Measurements from ENCODE around the gene GNAQ. TPM values are rescaled to one million over a fixed set of nuclear protein-coding genes. Genes with fewer than 3 reads are reported as not detected.

Gene GNAQ
- total and polyA plus RNA-seq, 2 experiments from 2014 or later = 25.7 to 47.9 TPM

DNA sequence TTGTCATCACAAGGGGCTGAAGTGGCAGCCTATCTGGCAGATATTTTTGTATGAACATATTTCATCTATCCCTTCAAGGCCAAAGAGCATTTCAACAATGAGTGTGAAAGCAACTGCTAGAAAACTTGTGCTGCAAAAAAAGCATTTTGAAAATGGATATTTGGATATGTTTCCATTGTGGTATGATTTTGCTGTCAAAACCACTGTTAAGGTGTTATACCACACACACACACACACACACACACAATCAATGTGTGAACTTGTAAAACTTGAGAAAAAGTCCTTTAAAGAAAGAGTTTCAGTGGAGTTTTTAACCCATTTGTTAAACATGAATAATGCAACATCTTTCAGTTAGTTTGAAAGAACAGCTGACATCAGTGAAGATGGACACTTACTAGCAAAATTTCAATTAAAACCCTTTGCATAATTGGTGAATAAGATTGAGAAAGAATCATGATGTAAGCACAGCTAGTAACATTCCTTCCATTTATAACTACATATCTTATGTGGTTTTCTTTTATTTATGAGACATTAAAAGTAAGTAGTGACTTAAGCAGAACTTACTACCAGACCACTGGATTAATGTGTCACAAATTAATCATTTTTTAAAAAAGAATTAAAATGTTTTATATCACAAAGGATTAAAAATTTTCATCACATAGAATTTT, 200.9 kb downstream of the GNAQ start:
- H2AFZ ChIP-seq = no peak overlapping the region
- H3K27ac ChIP-seq = no peak overlapping the region
- H3K4me2 ChIP-seq = no peak overlapping the region
- no peaks in the 10 kb centered on the region for H3K36me3 ChIP-seq (replicated peaks; ENCODE audit: insufficient read depth, low read depth)
- H3K79me2 ChIP-seq = peaks cover 55% of the 10 kb centered on the region
- TF ChIP-seq EZH2phosphoT487 (IDR thresholded peaks at IDR 0.05; ENCODE audit: low read depth, severe bottlenecking, unreplicated experiment) (no peak), EZH2 (IDR thresholded peaks at IDR 0.05; ENCODE audit: borderline replicate concordance) (no peak)
- TF ChIP-seq, protein P1, sequence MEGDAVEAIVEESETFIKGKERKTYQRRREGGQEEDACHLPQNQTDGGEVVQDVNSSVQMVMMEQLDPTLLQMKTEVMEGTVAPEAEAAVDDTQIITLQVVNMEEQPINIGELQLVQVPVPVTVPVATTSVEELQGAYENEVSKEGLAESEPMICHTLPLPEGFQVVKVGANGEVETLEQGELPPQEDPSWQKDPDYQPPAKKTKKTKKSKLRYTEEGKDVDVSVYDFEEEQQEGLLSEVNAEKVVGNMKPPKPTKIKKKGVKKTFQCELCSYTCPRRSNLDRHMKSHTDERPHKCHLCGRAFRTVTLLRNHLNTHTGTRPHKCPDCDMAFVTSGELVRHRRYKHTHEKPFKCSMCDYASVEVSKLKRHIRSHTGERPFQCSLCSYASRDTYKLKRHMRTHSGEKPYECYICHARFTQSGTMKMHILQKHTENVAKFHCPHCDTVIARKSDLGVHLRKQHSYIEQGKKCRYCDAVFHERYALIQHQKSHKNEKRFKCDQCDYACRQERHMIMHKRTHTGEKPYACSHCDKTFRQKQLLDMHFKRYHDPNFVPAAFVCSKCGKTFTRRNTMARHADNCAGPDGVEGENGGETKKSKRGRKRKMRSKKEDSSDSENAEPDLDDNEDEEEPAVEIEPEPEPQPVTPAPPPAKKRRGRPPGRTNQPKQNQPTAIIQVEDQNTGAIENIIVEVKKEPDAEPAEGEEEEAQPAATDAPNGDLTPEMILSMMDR (IDR thresholded peaks at IDR 0.05; ENCODE audit: poor library complexity) = no peak
- H3K9me3 ChIP-seq (ENCODE audit: low read depth) = no peaks in the 10 kb centered on the region
- peaks cover 20% of the 10 kb centered on the region for H3K4me1 ChIP-seq (ENCODE audit: insufficient read depth)
- H3K27me3 ChIP-seq = no peaks in the 10 kb centered on the region
- H3K9me2 ChIP-seq (replicated peaks; ENCODE audit: insufficient read depth) = no peaks in the 10 kb centered on the region
- H4K20me1 ChIP-seq (ENCODE audit: insufficient read depth, poor library complexity, severe bottlenecking) = peaks cover 9% of the 10 kb centered on the region
- no peak for DNase-seq (ENCODE audit: low spot score)
- no peak overlapping the region for H3K4me3 ChIP-seq

DNA sequence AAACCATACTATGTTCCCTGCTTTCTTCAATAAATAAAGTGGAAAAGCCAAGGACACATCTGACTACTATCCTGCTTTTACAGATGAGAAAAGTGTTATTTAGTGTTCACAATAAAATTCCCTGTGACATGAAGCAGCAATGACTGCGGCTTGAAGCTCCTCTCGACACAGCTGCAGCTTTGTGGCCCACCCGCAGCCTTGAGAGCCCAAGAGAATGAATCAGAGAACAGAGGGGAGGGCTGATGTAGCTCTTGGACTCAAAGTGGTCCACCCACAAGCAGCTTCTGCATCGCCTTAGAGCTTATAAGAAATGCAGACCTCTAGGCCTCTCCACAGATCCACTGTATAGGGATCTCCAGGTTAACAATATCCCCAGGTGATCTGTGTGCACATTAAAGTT, 202.2 kb downstream of the GNAQ start:
- H3K79me2 ChIP-seq = peaks cover 59% of the 10 kb centered on the region
- H3K4me3 ChIP-seq = no peak overlapping the region
- H3K4me2 ChIP-seq = no peak overlapping the region
- DNase-seq (ENCODE audit: low spot score) = no peak
- WGBS (ENCODE audit: low lambda C conversion rate, missing lambda C conversion rate) = 95% methylated on average over 4 of the region's 4 CpGs
- no peaks in the 10 kb centered on the region for H3K36me3 ChIP-seq (replicated peaks; ENCODE audit: insufficient read depth, low read depth)
- no peaks in the 10 kb centered on the region for H3K27me3 ChIP-seq
- no peaks in the 10 kb centered on the region for H4K20me1 ChIP-seq (ENCODE audit: insufficient read depth, poor library complexity, severe bottlenecking)
- TF ChIP-seq EZH2phosphoT487 (IDR thresholded peaks at IDR 0.05; ENCODE audit: low read depth, severe bottlenecking, unreplicated experiment) = no peak
- TF ChIP-seq EZH2 (IDR thresholded peaks at IDR 0.05; ENCODE audit: borderline replicate concordance) = no peak
- TF ChIP-seq, protein P1 (IDR thresholded peaks at IDR 0.05; ENCODE audit: poor library complexity) = no peak
- H3K9me2 ChIP-seq (replicated peaks; ENCODE audit: insufficient read depth) = no peaks in the 10 kb centered on the region
- no peak overlapping the region for H2AFZ ChIP-seq
- peaks cover 10% of the 10 kb centered on the region for H3K4me1 ChIP-seq (ENCODE audit: insufficient read depth)
- no peak overlapping the region for H3K27ac ChIP-seq
- H3K9me3 ChIP-seq (ENCODE audit: low read depth) = no peaks in the 10 kb centered on the region

DNA sequence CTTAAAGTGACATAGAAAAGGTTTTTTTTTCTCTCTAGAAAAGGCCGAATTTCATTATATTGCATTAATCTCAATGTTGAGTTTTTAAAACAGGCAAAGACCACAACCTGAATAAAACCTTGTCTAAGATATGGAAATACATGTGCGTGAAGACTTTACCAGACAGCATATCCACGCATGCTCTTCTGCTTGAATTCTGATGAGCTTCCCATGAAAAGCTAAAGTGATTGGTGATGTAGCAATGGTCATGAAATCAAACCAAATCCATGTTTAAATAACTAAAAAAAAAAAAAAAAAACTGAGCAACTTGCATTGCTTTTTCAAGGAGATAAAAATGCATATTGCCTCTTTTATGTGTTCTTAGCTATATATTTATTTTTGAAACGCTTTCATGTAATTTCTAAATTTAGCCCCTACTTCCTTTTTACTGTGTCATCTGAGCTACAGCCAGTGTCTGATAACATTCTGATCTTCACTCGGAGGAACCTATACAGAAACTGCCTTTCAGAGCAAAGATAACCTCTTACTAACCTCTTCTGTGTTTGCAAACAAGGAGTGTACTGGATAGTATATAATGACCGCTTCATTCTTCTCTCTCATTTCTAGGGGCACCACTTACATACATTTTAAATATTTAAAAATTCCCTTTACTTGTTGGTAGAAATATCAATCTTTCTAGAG, 204.4 kb downstream of the GNAQ start:
- DNase-seq (ENCODE audit: low spot score) = no peak
- 66% methylated on average over 6 of the region's 6 CpGs for WGBS (ENCODE audit: low lambda C conversion rate, missing lambda C conversion rate)
- no peak overlapping the region for H2AFZ ChIP-seq
- H3K4me3 ChIP-seq = no peak overlapping the region
- H3K4me1 ChIP-seq (ENCODE audit: insufficient read depth) = peaks cover 10% of the 10 kb centered on the region
- H3K9me3 ChIP-seq (ENCODE audit: low read depth) = no peaks in the 10 kb centered on the region
- no peaks in the 10 kb centered on the region for H4K20me1 ChIP-seq (ENCODE audit: insufficient read depth, poor library complexity, severe bottlenecking)
- H3K4me2 ChIP-seq = no peak overlapping the region
- H3K79me2 ChIP-seq = peaks cover 53% of the 10 kb centered on the region
- H3K36me3 ChIP-seq (replicated peaks; ENCODE audit: insufficient read depth, low read depth) = no peaks in the 10 kb centered on the region
- no peaks in the 10 kb centered on the region for H3K27me3 ChIP-seq
- no peaks in the 10 kb centered on the region for H3K9me2 ChIP-seq (replicated peaks; ENCODE audit: insufficient read depth)
- TF ChIP-seq EZH2phosphoT487 (IDR thresholded peaks at IDR 0.05; ENCODE audit: low read depth, severe bottlenecking, unreplicated experiment) (no peak), EZH2 (IDR thresholded peaks at IDR 0.05; ENCODE audit: borderline replicate concordance) (no peak)
- TF ChIP-seq, protein P1 (IDR thresholded peaks at IDR 0.05; ENCODE audit: poor library complexity) = no peak
- H3K27ac ChIP-seq = no peak overlapping the region
